ENCODE results near the gene CD36.

Gene CD36

GRCh38 chr7:80703272-80703671 lies 64.8 kb downstream of the CD36 start:
- no peaks in the 10 kb centered on the region for H3K9me2 ChIP-seq (replicated peaks; ENCODE audit: insufficient read depth, low read length)
- no peak overlapping the region for H3K9ac ChIP-seq (ENCODE audit: low read length)
- no peaks in the 10 kb centered on the region for H3K79me2 ChIP-seq (ENCODE audit: low read length)
- H4K20me1 ChIP-seq (ENCODE audit: insufficient read depth, low read length) = no peaks in the 10 kb centered on the region
- no peak overlapping the region for H3K4me2 ChIP-seq (ENCODE audit: low read depth, low read length)
- no peaks in the 10 kb centered on the region for H3K27me3 ChIP-seq (replicated peaks; ENCODE audit: insufficient read depth, low read length)
- H3F3A ChIP-seq (ENCODE audit: insufficient read depth, low read length) = no peaks in the 10 kb centered on the region
- no peak for TF ChIP-seq CTCF (IDR thresholded peaks at IDR 0.05; ENCODE audit: low read length)
- no peak for TF ChIP-seq EZH2phosphoT487 (IDR thresholded peaks at IDR 0.05; ENCODE audit: low read length)
- no peak for TF ChIP-seq EZH2 (optimal IDR thresholded peaks at IDR 0.05; ENCODE audit: low read depth, low read length)
- DNase-seq = no peak
- H2AFZ ChIP-seq (ENCODE audit: low read length) = no peak overlapping the region
- H3K27ac ChIP-seq (ENCODE audit: low read length) = no peak overlapping the region
- H3K4me1 ChIP-seq (ENCODE audit: low read length) = no peaks in the 10 kb centered on the region
- H3K9me3 ChIP-seq (replicated peaks; ENCODE audit: insufficient read depth, low read length) = no peaks in the 10 kb centered on the region
- no peak overlapping the region for H3K4me3 ChIP-seq (ENCODE audit: low read length)
- no peaks in the 10 kb centered on the region for H3K36me3 ChIP-seq (replicated peaks; ENCODE audit: insufficient read depth, low read length)

- Histone ChIP-seq H3K4me1 (ENCODE audit: low read length) (no peaks in the 10 kb centered on the region), H3K9me2 (replicated peaks; ENCODE audit: insufficient read depth, low read length) (no peaks in the 10 kb centered on the region), H3K4me3 (ENCODE audit: low read length) (no peak overlapping the region), H3K27me3 (replicated peaks; ENCODE audit: insufficient read depth, low read length) (no peaks in the 10 kb centered on the region), H3K36me3 (replicated peaks; ENCODE audit: insufficient read depth, low read length) (no peaks in the 10 kb centered on the region), H3K79me2 (ENCODE audit: low read length) (no peaks in the 10 kb centered on the region), H4K20me1 (ENCODE audit: insufficient read depth, low read length) (no peaks in the 10 kb centered on the region), H3K9ac (ENCODE audit: low read length) (no peak overlapping the region), H3F3A (ENCODE audit: insufficient read depth, low read length) (no peaks in the 10 kb centered on the region), H3K4me2 (ENCODE audit: low read depth, low read length) (no peak overlapping the region), H2AFZ (ENCODE audit: low read length) (no peak overlapping the region), H3K27ac (ENCODE audit: low read length) (no peak overlapping the region), H3K9me3 (replicated peaks; ENCODE audit: insufficient read depth, low read length) (no peaks in the 10 kb centered on the region)
- TF ChIP-seq EZH2 (optimal IDR thresholded peaks at IDR 0.05; ENCODE audit: low read depth, low read length) = no peak
- TF ChIP-seq EZH2phosphoT487 (IDR thresholded peaks at IDR 0.05; ENCODE audit: low read length) = no peak
- no peak for TF ChIP-seq CTCF (IDR thresholded peaks at IDR 0.05; ENCODE audit: low read length)
- no peak for DNase-seq
These were observed 66.8 kb downstream of the CD36 start for GRCh38 chr7:80705130-80705781.

- H2AFZ ChIP-seq (ENCODE audit: low read length) = no peak overlapping the region
- no peak overlapping the region for H3K4me3 ChIP-seq (ENCODE audit: low read length)
- no peaks in the 10 kb centered on the region for H3F3A ChIP-seq (ENCODE audit: insufficient read depth, low read length)
- no peak overlapping the region for H3K27ac ChIP-seq (ENCODE audit: low read length)
- no peak for DNase-seq
- H3K79me2 ChIP-seq (ENCODE audit: low read length) = no peaks in the 10 kb centered on the region
- H3K9me2 ChIP-seq (replicated peaks; ENCODE audit: insufficient read depth, low read length) = no peaks in the 10 kb centered on the region
- TF ChIP-seq CTCF (IDR thresholded peaks at IDR 0.05; ENCODE audit: low read length) = no peak
- no peak for TF ChIP-seq EZH2phosphoT487 (IDR thresholded peaks at IDR 0.05; ENCODE audit: low read length)
- TF ChIP-seq EZH2 (optimal IDR thresholded peaks at IDR 0.05; ENCODE audit: low read depth, low read length) = no peak
- no peaks in the 10 kb centered on the region for H3K36me3 ChIP-seq (replicated peaks; ENCODE audit: insufficient read depth, low read length)
- H3K27me3 ChIP-seq (replicated peaks; ENCODE audit: insufficient read depth, low read length) = no peaks in the 10 kb centered on the region
- no peak overlapping the region for H3K4me2 ChIP-seq (ENCODE audit: low read depth, low read length)
- H4K20me1 ChIP-seq (ENCODE audit: insufficient read depth, low read length) = no peaks in the 10 kb centered on the region
- no peaks in the 10 kb centered on the region for H3K9me3 ChIP-seq (replicated peaks; ENCODE audit: insufficient read depth, low read length)
- H3K4me1 ChIP-seq (ENCODE audit: low read length) = no peaks in the 10 kb centered on the region
- no peak overlapping the region for H3K9ac ChIP-seq (ENCODE audit: low read length)
These were observed 68.9 kb downstream of the CD36 start for GRCh38 chr7:80707318-80707717.

Data from MM.1S (cell line).